ENCODE data around the gene SH3RF1.

SH3RF1 gene

DNA sequence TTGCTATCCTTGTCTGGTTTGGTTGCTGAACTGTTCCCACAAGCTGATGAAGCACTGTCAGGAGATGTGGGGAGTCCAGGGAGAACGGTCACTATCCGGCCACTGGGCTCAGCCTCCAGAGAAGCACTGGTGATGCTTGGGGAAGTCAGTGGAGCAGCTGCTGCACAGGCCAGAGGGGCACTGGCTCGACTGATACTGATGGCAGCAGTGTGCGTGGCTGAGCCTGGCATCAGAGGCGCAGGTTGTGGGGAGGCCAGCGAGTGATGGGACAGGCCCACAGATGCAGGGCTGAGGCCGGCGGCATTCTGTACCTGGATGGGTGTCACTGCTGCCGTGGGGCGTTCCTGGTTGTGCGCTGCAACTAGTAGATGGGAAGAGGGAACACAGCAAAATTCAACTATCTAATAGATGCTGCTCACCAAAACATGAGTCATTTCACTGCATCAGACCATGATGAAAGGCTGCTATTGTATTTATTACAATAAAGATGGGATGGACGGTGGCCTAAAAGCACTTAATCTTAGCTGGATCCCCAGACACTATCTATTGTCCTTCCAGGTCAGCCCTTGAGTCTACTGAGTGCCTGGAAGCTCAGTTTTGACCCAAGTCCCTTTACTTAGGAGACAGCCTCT lies 154.4 kb downstream of the SH3RF1 start:
- TF ChIP-seq MYC (IDR thresholded peaks at IDR 0.05; ENCODE audit: low read depth, low read length) (no peak), POLR2A (IDR thresholded peaks at IDR 0.05; ENCODE audit: extremely low read depth, insufficient read length) (no peak)
- TF ChIP-seq, protein P1, sequence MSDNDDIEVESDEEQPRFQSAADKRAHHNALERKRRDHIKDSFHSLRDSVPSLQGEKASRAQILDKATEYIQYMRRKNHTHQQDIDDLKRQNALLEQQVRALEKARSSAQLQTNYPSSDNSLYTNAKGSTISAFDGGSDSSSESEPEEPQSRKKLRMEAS (IDR thresholded peaks at IDR 0.05; ENCODE audit: low read depth, low read length): no peak
- TF ChIP-seq, protein P2, sequence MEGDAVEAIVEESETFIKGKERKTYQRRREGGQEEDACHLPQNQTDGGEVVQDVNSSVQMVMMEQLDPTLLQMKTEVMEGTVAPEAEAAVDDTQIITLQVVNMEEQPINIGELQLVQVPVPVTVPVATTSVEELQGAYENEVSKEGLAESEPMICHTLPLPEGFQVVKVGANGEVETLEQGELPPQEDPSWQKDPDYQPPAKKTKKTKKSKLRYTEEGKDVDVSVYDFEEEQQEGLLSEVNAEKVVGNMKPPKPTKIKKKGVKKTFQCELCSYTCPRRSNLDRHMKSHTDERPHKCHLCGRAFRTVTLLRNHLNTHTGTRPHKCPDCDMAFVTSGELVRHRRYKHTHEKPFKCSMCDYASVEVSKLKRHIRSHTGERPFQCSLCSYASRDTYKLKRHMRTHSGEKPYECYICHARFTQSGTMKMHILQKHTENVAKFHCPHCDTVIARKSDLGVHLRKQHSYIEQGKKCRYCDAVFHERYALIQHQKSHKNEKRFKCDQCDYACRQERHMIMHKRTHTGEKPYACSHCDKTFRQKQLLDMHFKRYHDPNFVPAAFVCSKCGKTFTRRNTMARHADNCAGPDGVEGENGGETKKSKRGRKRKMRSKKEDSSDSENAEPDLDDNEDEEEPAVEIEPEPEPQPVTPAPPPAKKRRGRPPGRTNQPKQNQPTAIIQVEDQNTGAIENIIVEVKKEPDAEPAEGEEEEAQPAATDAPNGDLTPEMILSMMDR (IDR thresholded peaks at IDR 0.05; ENCODE audit: low read depth, low read length): no peak
- no peak overlapping the region for H3K4me3 ChIP-seq (ENCODE audit: low read depth, low read length)
- DNase-seq (ENCODE audit: low read depth): no peak

DNA sequence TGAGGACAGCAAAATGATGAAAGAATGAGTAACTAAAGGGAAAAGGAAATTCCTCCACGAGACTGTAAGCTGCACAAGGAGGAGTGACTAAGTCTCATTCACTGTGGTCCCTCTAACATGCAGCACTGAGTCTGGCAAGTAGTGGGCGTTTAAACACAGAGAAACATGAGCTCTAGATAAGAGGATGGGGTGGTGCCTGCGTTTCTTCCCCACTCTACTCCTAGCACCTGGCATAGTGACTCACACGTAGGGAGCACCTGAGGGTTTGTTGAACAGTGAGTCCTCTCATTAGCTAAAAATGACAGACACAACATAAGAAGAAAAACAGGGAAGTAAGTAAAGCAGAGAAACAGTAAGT lies 154.9 kb downstream of the SH3RF1 start:
- no peak for DNase-seq (ENCODE audit: low read depth)
- no peak overlapping the region for H3K4me3 ChIP-seq (ENCODE audit: low read depth, low read length)

DNA sequence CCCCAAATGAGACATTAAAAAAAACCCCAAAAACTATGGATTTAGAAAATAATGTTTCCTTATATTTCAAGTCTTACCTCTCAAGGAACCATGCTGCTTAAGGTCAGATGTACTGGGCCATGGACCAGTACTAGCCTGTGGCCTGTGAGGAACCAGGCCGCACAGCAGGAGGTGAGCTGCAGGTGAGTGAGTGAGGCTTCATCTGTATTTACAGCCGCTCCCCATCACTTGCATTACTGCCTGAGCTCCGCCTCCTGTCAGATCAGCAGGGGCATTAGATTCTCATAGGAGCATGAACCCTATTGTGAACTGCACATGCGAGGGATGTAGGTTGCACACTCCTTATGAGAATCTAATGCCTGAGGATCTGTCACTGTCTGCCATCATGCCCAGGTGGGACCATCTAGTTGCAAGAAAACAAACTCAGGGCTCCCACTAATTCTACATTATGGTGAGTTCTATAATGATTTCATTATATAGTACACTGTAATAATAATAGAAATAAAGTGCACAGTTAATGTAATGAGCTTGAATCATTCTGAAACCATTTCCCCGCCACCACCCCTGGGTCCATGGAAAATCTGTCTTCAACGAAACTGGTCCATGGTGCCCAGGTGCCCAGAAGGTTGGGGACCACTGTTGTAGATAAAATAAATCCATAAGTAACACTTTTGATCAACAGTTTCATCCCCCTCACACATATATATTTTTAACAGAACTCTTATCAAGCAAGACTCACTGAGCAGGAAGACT lies 155.4 kb downstream of the SH3RF1 start:
- no peak for DNase-seq (ENCODE audit: low read depth)
- H3K4me3 ChIP-seq (ENCODE audit: low read depth, low read length): no peak overlapping the region
- TF ChIP-seq, protein P2 (IDR thresholded peaks at IDR 0.05; ENCODE audit: low read depth, low read length): no peak
- TF ChIP-seq, protein P1 (IDR thresholded peaks at IDR 0.05; ENCODE audit: low read depth, low read length): no peak
- TF ChIP-seq MYC (IDR thresholded peaks at IDR 0.05; ENCODE audit: low read depth, low read length) (no peak), POLR2A (IDR thresholded peaks at IDR 0.05; ENCODE audit: extremely low read depth, insufficient read length) (no peak)

More for the DNA sequence above, 154.9 kb downstream of the SH3RF1 start:
- TF ChIP-seq POLR2A (IDR thresholded peaks at IDR 0.05; ENCODE audit: extremely low read depth, insufficient read length): no peak

DNA sequence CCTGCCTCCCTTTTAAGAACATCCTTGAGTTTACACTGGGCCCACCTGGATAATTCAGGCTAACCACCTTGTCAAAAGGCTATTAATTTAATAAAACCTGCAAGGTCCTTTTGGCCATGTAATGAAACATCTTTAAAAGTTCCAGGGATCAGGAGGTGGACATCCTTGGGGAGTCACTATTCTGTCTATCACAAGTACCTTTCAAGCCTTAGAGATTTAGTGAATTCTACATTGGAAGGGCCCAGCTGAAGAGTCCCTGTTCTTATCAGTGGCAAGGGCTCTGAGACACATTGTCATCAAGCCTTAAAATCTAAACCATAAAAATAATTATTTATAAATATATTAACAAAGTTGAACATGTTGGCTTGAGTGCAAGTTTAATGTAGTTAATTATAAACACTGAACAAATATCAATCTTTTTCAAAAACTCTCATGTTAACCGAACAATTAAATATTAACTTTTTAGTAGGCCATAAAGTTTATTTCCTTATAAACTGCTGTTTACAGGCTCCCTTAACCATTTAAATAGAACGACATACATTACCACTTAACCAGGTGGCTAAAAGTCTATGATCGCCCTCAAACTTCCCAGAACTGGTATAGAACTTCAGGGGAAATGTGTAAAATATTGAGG lies 156.3 kb downstream of the SH3RF1 start:
- no peak for DNase-seq (ENCODE audit: low read depth)
- no peak overlapping the region for H3K4me3 ChIP-seq (ENCODE audit: low read depth, low read length)
- TF ChIP-seq POLR2A (IDR thresholded peaks at IDR 0.05; ENCODE audit: extremely low read depth, insufficient read length): no peak

DNA sequence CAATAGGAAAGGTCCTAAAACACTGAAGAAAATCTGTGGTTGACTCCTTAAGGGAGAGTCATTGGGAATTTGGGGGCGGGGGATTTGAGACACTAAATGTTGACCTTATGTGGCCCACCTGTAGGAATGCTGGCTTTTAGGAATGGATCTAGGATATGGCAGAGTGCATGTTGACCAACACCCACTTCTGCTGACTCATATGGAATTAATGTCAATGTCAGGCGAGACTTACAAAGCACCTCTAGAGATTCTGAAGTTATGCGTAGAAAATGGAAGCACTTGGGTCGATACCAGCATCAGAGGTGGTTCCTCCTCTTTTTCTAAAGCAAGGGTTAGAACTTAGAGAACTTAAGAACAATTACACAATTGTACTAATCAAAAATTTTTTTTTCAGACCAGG lies 160.1 kb downstream of the SH3RF1 start:
- DNase-seq (ENCODE audit: low read depth): no peak
- no peak overlapping the region for H3K4me3 ChIP-seq (ENCODE audit: low read depth, low read length)
- TF ChIP-seq, protein P2 (IDR thresholded peaks at IDR 0.05; ENCODE audit: low read depth, low read length): no peak
- TF ChIP-seq POLR2A (IDR thresholded peaks at IDR 0.05; ENCODE audit: extremely low read depth, insufficient read length): no peak
- TF ChIP-seq MYC (IDR thresholded peaks at IDR 0.05; ENCODE audit: low read depth, low read length): no peak
- TF ChIP-seq, protein P1 (IDR thresholded peaks at IDR 0.05; ENCODE audit: low read depth, low read length): no peak

DNA sequence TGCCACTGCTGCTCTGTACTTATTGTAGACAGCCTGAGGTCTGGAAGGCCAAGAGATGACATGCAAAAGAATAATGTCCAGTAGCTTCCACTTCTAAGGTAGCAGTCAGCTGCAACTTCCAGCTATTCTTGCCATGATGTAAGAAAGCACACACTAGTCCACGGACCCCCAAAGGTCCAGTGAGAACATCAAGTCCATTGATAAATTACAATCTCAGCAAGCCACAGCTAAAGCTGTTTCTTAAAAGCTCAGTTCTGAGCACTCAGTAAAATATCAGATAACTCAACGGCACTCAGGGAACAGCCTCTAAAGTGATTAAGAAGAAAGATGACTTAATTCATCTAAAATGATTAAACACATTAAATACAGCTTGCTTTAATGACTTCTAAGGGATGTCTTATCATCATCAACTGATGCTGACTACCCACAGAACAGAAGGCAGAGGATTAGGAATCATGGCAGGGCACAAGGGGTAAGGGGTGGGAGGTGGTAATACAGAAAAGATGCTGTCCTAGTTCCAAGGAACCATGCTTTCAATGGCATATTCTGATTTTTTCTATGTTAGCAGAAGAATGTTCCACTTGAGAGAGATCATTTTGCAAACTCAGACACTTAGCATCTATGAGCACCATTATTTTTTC lies 161.6 kb downstream of the SH3RF1 start:
- no peak for TF ChIP-seq MYC (IDR thresholded peaks at IDR 0.05; ENCODE audit: low read depth, low read length)
- TF ChIP-seq, protein P1 (IDR thresholded peaks at IDR 0.05; ENCODE audit: low read depth, low read length): no peak
- H3K4me3 ChIP-seq (ENCODE audit: low read depth, low read length): no peak overlapping the region
- DNase-seq (ENCODE audit: low read depth): no peak

DNA sequence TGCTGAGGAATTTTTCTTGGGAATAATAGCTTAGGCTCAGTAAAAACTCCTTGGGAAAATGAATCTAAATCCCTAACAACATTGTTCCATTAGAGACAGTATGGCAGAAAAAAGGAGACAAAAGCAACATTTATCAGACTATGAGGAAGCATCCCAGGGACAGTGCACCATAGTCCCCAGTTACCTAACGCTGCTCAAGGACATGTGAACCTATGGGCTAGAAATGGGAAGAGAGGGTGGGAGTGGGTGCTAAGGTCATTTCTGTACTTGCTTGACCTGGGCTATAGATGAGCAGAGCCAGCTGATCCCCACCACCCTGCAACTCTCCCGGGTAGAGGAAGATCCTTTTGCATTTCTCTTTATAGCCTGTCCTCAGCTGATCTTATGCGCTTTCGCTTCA lies 162.5 kb downstream of the SH3RF1 start:
- DNase-seq (ENCODE audit: low read depth): no peak
- TF ChIP-seq, protein P2 (IDR thresholded peaks at IDR 0.05; ENCODE audit: low read depth, low read length): no peak
- no peak for TF ChIP-seq POLR2A (IDR thresholded peaks at IDR 0.05; ENCODE audit: extremely low read depth, insufficient read length)
- H3K4me3 ChIP-seq (ENCODE audit: low read depth, low read length): no peak overlapping the region

Data from NB4 (cell line).